HG03135 (cell line): ENCODE data around the gene SLCO3A1.
"Not testable (repeated sequence)": the region's sequence is repeated elsewhere in the genome, so short reads cannot be mapped to it uniquely, and the experiment has no call there.

Experiments used
- ATAC-seq: cut with Tn5 transposase; IDR thresholded peaks from one replicate; pipeline ENCODE4 v1.9.1; 2021; ENCODE audit warnings: mild to moderate bottlenecking, moderate library complexity; ENCODE audit not compliant: unreplicated experiment

SLCO3A1 gene

DNA sequence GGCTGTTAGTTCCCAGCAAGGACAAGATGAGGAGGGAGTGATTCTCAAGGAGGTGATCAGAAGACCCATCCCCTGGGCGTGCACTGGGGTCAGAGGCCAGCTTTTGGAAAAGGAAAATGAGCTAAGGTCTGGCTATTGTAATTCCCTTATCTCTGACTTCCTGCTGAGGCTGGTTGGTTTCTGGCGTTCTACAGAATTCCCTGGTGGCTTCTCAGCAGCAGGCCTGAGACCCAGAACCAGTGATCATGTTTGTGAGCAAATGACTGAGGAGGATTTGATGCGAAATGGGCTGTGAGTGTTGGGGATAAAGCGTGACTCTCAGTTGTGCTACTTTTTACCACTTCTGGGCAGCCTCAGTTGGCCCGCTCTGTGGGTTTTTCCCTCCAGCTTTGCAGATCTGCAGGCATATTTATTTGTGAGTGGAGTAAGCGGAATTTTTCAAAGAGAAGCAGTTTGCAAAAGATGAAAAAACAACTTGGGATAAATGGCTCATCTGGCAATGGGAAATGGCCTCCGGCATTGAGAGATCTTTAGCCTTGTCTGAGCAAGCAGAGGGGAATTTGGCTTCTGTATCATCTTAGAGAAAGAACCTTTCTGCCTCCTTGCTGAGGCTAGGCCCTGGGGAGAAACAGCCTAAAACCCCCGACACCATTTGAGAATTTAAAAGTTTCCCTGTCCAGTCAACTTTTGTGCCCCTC, 102.7 kb downstream of the SLCO3A1 start:
- no peak for ATAC-seq

- no peak for ATAC-seq
Measured at GRCh38 chr15:91961357-91961756, 107.8 kb downstream of the SLCO3A1 start.

DNA sequence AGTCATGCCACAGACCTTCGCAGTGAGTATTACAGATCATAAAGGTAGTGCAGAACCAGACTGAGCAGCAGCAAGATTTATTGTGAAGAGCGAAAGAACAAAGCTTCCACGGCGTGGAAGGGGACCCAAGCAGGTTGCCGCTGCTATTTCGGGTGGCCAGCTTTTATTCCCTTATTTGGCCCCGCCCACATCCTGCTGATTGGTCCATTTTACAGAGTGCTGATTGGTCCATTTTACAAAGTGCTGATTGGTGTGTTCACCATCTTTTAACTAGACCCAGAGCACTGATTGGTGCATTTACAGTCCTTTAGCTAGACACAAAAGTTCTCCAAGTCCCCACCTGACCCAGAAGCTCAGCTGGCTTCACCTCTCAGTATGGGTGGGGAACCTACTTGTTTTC, 110.2 kb downstream of the SLCO3A1 start:
- ATAC-seq: not testable (repeated sequence)

DNA sequence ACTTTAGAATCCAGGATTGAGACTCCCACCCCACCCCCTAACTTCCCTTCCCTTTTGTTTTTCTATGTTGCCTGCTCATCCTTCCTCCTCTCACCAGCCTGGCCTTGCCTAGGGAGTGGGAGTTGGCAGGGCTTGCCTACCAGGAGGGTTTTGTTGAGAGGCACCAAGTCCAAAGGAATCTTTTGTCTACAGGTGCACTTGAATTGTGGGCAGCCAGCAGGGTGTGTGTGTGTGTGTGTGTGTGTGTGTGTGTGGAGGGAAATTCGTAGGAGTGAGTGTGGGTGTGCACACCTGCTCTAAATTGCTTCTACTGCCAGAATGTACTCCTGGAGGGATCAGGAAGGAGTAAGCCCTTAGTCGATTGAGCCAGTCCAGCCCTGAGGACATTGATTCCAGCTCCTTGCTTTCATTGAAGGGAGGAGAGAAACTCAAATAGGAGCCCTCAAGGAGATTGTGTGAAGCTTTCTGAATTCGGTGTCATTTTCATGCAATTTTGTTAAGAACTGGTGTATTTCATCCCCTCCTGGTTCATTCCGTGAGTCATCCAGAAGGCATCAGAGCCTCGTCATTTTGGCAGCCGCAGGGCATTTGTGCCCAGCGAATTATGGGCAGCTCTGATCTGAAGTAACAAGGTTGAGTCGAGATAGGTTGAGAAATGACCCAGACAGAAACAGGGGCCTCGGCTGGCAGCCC, 112.1 kb downstream of the SLCO3A1 start:
- ATAC-seq: no peak

GRCh38 chr15:91966194-91966552, 112.7 kb downstream of the SLCO3A1 start:
- ATAC-seq: no peak

- no peak for ATAC-seq
Measured at GRCh38 chr15:91967935-91968606, 114.6 kb downstream of the SLCO3A1 start.

- no peak for ATAC-seq
Measured at GRCh38 chr15:91968610-91969009, 115.1 kb downstream of the SLCO3A1 start.

- ATAC-seq: no peak
Measured at GRCh38 chr15:91970142-91970541, 116.6 kb downstream of the SLCO3A1 start.

GRCh38 chr15:91973481-91973880, 120.0 kb downstream of the SLCO3A1 start:
- ATAC-seq: no peak

DNA sequence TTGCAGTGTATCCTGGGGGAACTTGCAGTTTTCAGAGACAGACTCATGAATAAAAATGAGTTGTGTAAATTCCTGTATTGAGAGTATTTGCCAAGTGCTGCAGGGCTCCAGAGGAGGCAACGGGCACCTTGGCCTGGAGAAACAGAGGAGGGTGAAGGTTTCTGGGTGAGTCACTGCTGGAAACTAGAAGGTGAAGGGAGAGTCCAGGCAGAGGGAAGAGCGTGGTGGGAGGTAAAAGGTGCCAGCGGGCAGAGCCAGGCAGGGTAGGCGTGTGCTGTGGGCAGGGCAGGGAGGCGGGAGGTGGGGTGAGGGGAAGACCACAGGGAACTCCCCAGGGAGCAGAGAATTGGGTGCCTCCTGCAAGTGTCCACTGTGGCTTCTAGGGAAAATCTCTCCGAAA, 120.8 kb downstream of the SLCO3A1 start:
- ATAC-seq: no peak

DNA sequence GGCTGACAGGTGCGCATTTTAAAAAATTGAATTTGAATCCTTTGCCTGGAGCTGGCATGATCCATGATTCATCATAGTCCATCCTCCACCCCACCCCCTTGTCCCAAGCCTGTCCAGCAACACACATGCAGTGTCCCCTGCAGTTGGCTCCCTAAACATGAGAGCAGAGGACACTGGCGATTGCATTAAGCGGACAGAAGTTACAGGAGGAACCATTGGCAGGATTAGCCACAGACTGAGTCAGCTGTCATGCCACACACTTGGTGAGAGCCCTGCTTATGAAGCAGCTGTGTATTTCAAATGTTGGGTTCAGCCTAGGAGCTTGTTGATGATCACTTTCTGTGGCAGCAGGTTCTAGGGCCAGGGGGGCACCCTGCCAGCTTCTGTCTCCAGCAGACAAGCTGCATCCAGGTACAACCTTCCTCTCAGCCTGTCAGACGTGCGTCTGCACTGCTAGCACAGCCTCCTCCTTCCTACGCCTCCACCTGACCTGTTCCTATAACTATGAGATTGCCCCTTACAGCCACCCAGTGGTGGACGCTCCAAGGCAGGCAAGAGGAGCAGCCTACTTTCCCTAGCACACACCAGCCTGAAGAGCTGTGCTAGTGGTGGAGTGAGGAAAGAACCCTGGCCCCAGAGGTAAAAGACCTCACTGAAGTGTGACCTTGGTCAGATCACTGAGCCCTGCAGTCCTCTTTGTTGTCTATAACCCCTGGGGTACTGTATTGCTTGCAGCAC, 121.9 kb downstream of the SLCO3A1 start:
- no peak for ATAC-seq

GRCh38 chr15:91976966-91977365, 123.5 kb downstream of the SLCO3A1 start:
- no peak for ATAC-seq

DNA sequence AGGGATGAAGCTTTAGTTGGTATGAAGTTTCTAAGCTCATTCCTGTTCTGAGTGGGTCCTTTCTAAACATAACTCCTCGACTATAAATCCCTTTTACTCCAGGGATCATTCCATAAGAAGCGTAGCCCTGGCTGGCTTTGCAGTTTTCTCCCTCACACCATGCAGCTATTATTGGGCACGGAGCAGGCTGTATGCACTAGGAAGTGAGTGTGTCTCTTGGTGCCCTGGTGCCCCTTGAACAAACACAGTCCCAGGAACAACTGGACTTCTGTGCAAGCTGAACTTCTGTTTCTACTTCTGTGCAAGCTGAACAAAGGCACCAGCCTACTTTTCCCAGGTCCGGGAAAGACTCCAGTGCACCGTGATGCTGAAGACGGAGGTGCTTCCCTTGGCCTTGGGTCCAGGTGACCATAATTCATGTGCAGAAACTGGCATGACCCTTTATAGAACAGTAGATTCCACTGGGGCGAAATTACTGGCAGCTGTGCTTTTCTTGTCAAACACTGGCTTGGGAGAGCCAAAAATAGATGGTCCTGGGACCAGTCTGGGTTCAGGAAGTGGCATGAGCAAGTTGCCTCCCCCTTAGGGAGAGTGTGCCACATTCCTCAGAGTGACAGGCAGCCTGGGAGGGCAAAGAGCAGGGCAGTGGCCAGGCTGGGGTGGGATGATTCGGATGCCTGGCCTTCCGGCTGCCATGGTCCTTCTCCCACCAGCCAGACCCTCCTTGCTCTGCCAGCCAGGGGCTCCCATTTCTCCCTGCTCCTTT, 127.2 kb downstream of the SLCO3A1 start:
- no peak for ATAC-seq

DNA sequence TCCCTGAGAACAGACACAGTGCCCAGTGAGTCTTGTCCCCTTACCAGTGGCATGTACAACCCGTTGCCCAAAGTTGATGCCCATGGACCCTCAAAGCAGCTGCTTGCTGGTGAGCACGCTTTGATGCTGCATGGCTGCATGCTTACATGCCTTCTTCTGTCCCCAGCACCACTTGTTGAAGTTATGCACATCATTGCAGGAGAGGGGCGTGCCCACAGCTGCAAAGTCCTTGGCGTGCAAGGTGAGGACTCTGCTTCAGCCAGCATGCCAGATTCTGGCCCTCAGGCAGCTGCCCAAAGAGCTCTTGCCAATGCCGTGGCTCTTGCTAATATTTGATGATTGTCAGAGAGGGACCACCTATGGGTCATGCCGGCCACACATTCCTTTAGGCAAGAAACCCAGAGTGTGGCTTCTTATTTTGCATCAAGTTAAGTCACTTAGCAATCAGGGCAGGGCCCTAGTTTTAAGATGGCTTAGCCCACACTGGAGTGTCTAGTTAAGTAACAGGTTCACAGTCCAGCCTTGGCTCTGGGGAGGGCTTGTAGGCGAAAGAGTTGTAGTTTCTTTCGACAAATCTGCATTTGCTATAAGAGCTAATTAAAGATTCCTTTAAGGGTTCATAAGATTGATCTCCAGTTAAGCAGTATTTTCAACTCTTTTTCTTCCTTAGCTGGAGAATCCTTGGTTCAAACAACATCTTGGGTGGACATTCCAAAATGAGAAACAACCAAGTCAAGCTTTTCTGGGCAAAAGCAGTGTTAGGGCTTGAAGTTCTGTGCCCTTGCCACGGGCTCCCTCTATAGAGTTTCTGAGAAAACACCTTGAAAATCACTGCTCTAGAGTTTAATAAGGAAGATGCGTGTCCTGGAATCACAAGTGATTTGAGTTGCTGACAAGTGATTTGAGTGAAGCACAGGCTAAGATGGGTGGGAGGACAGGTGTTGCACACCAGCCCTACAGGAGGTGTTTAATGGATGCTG, 128.6 kb downstream of the SLCO3A1 start:
- ATAC-seq: no peak

- no peak for ATAC-seq
Measured at GRCh38 chr15:91983729-91984340, 130.3 kb downstream of the SLCO3A1 start.

DNA sequence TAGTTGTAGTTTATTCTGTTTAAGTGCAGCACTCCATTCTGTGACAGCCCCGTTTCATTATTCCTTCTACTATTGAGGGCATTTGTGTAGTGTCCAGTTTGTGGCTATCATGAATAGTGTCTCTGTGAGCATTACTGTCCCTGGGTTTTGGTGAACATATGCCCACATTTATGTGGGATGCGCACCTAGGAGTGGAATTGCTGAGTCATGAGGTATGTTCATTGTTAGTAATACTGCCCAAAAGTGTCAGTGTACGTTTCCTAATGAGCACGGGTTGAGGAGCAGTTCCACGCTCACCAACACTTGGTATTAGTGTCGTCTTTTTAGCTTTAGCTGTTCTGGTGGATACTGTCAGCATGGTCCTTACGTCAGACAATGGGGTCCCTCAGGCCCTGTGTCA, 131.8 kb downstream of the SLCO3A1 start:
- ATAC-seq: no peak

GRCh38 chr15:91988071-91988470, 134.6 kb downstream of the SLCO3A1 start:
- no peak for ATAC-seq

DNA sequence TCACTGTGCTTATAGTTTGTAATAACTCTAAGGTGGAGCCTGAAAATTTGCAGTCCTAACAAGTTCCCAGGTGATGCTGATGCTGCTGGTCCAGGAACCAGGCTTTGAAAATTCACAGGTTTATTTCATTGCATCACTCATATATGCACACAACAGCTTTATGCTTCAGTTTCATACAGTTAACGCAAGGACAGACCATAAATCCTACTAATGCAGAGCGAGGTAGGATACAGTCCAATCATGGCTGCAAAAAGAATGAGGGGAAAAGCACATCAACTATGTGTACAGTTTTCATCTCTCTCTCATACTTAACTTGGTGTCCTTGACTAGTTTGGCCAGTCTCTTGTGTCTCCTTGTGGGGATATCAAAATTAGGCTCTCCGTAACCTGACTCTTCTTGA, 135.1 kb downstream of the SLCO3A1 start:
- ATAC-seq: no peak

- no peak for ATAC-seq
Measured at GRCh38 chr15:91989821-91990220, 136.3 kb downstream of the SLCO3A1 start.
